HG03097 (cell line): ENCODE measurements around the gene GPR83.
"Not testable (repeated sequence)": the region's sequence is repeated elsewhere in the genome, so short reads cannot be mapped to it uniquely, and the experiment has no call there.

ENCODE experiments used
- ATAC-seq: cut with Tn5 transposase; IDR thresholded peaks from one replicate; pipeline ENCODE4 v1.9.1; 2021; ENCODE audit not compliant: unreplicated experiment, low FRiP score

Gene GPR83

DNA sequence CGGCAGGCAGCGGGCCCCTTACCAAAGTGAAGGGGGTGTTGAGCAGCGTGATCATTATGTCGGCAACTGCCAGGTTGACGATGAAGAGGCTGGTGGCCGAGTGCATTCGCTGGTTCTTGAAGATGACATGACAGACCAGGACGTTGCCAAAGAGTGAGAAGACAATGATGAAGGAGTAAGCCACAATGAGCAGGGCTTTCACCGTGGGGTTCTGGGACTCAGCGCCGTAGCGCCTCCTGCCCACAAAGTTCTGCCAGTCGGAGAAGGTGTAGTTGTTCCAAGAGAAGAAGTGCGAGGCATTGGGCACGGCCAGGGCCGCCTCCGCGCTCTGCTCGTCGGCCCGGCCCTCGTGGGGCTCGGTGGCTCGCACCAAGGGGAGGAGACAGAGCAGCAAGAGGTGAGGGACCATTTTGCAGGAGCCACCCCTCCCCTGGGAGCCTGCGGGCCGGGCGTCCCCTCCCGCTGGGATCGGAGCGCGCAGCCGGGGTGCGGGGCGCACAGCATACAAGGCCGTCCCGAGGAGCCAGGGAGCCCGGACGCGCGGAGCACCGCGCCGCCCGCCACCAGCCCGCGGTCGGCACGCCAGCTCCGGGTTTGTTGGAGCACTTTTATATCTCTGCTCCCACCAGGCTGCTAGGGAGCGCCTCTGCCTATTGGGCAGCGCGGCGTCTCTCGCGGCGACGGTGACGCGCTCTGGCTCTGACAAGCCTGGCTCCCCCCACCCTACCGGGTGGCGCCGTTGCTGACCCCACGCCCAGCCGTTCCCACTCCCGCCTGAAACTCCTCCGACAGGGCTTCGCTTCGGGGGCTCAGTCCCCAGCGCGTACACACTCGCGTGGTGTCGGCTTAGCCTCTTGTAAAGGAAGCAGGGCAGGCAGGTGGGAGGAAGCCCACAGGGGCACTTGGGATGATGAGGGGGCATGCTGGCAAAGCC is at the start of gene GPR83:
Gene GPR83, minus strand, starts transcription at position 581 of the 934 bp plus-strand sequence. Its CDS starts 172 bp downstream, at position 409.
- ATAC-seq, result no peak

DNA sequence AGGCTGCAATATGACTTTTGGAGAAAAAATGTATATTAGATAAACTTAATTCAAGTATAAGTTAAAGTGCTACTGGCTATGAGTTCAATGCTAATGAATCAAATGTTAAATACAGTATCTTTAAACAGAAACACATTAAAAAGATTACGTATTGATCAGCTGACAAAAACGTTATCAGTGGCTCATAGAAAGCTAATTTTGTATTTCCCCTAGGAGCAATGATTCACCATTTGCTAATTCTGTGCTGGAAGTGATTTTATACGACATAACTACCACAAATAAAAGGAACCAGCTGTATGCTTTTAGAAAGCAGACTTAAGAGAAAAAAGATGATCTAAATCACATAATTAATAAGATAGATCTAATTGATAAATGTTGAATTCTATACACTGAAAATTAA is 48.8 kb upstream of the GPR83 start:
- ATAC-seq, result no peak

DNA sequence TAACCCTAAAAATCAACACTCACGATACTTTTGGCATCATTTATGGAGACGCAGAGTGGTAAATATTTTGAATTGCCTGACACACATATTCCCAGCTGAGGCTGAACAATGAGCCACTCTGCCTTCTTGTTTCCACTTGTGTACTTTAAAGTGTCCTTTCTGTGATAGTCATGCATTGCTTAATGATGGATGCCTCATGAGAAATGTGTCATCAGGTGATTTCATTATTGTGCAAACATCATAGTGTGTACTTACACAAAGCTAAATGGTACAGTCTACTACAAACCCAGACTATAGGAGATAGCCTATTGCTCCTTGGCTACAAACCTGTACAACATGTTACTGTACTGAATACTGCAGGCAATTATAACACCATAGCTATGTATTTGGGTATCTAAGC is 48.2 kb upstream of the GPR83 start:
- ATAC-seq, result no peak

DNA sequence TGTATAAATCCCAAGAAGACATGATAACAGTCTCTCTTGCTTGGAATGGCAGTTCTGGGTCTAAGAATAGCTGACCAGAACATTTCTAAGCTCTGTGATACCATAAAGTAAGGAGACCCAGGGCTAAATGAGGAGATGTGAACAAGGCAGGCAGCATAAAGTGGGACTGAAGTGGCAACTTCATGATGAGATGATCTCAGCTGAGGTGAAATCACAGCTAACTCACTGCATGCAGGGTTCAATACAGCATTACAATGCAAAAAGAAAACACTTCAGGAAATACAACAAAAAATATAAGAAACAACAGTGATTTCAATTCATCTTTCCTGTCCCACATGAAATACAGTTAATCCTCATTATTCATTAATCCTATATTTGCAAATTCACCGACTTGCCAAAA is 47.8 kb upstream of the GPR83 start:
- no peak for ATAC-seq

DNA sequence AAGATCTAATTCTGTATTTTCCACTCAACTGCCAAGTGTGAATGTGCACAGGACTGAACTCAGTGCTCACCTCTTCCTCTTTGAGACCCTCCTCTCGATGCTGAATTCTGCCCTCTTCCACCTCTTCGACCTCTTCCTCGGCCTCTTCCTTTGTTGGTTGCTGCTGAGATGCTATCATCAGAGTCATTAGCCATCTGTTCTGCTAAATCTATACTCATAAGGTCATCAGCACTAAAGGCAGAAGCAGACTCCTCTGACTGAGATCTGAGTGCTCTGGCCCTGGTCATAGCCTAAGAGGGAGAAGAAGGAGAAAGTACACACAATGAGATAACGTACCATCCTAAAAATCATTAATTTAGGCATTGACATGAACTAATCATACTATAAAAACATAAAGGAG is 45.9 kb upstream of the GPR83 start:
- ATAC-seq, result no peak

DNA sequence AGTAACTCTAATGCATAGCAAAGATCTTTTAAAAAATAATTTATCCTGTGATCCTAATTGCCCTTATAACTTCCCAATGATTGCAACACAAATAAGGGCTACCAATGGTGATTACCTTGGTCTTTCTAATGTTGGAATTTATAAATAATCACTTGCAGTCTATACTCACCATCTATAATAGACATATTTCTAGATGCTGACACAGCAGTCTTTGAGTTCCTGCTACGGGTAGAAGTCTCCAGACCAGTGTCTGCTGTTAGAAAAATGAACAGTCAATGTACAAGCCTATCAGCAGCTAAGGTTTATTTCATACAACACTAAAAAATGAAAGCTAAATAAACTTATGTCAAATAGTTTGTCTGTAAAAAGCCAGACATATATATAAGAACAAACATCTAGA is 44.4 kb upstream of the GPR83 start:
- no peak for ATAC-seq

DNA sequence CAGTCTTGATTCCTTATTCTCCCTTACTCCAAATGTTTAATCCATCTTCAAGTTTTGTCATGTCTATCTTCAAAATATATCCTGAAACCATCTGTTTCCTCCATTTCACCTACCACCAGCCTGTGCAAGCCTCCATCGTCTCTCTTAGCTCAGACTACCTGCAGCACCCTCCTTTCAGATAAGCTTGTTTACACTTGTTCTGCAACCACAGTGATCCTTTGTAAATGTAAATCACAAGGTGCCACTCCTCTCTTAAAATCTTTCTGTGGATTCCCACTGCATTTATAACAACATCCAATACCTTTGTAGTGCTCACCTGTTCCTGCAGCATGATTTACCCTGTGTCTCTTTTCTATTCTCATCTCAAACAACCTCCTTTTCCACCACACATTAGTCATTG is 31.8 kb upstream of the GPR83 start:
- ATAC-seq, result no peak

DNA sequence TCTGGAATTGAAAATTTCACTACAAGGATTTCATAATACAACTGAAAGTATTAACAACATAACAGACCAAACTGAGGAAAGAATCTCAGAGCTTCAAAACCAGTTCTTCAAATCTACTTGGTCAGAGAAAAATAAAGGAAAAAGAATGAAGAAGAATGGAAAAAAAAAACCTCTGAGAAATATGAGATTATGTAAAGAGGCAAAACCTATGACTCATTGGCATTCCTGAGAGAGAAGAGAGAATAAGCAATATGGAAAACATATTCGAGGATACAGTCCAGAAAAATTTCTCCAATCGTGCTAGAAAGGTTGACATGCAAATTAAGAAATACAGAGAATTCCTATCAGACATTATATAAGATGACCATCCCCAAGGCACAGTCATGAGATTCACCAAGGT is 23.4 kb upstream of the GPR83 start:
- no peak for ATAC-seq

DNA sequence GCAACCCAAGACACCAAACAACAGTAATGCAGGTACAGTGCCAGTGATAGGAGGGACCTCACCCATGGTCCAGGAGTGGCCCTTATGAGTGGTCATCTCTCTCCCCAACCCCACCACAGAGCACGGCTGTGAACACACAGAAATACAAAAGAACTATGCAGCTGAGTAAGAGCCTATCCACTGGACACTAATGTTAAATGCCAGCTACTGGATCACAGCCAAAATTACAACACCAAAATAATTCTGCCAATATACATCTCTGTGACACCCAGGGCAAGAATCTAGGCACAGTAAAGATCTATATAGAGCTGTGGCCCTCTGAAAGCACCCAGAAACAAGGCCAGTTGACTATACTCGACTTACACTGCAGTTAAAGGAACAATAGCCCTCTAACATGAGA is 22.8 kb upstream of the GPR83 start:
- ATAC-seq, result no peak

DNA sequence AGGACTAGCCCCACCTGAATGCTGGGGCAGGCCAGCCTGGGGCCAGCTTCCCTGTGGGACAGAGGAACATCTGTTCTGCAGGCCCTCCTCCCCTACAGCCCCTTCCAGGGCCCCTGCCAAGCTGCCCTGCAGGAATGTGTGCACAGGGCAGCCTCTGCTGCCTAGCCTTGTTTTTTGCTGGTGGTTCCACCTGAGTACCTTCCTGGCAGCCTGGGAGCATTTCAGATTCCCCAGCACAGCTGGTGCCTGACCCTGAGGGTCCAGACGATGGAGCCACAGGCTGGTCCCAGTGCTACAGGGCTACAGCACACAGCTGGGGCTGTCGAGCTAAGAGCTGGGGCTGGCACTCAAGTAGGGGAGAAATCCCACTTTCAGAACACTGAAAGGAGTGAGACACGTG is 22.3 kb upstream of the GPR83 start:
- no peak for ATAC-seq

DNA sequence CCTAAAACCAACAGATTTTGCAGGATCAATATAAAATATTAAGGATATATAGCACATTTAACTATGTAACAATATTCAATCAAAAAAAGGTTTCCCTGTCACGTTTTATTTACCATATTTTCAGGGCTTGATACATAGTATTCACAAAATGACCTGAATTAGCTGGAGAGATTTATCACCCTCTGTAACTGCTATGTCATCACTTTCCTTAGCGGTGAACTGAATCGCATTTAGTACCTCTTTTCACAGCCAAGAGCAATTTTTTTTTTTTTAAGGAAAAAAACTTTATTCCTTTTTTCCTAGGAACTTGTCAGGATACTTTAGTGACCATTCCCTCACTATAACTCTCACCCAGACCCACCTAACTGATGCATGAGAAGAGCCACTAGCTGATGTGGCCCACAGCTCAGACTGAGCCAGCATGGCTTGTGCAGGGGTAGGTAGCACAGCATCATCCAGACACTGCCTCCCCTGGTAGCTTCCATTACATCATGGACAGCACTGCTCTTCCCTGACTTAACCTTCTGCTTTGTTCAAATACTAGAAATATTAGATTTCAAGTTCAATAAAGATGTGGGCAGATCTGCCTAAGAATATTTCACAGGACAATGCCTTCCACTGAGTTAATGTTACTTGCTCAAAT is 17.0 kb upstream of the GPR83 start:
- no peak for ATAC-seq

DNA sequence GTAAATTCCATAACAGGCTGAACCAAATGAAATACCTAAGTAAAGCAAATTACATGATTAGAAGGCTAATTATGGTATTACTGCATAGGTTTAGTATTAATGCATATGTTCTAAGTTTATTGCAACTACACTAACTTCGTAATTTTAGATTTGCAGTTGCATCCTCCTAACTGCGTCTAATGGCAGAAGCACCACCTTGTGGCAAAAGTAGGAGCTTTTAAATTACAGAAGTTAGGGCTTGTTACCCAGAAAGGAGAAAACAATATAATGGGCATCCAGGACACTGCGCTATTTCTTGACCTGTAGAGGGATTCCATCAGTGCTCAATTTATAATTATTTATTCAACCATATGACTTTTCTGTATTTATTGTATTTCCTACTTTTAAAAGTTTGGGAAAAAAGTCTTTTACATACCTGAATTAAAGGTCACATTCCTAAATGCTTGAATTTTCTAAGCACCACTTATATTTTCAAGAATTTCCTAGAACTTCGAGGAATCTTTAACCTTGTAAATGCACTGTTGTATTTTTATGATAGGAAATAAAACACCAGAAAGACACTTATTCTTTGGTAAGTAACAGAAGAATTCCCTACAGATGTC is 16.3 kb upstream of the GPR83 start:
- no peak for ATAC-seq

DNA sequence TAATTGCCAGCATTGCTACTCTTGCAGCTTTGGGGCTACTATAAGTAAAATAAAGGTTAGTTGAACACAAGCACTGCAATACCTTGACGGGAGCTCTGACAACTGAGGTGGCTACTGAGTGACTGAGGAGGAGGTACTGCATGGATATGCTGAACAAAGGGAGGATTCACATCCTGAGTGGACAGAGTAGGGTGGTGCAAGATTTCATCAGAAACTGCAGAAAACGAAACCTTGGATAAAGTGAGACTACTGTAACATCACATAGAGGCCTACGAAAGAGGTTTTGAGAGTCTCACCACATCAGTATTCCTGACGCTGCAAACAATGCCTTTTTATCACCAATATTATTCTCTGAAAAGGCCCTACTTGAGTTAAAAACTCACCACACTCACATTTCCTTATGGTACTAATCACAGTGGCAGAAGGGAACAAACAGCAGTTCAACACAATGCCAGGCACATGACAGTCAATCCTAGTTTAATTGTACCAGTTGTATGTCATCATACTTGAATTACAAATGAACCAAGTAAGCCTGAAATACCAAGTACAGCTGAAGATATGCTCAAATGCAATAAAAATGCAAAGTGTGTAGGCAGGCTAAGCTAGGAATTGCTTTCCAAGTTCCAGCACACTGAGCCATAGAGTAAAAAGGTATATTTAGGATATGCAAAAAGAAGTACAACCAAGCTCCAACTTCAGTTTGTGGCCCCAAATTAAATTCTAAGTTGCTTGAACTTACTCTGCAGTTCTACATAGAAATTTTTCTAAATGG is 4.0 kb upstream of the GPR83 start:
- no peak for ATAC-seq

DNA sequence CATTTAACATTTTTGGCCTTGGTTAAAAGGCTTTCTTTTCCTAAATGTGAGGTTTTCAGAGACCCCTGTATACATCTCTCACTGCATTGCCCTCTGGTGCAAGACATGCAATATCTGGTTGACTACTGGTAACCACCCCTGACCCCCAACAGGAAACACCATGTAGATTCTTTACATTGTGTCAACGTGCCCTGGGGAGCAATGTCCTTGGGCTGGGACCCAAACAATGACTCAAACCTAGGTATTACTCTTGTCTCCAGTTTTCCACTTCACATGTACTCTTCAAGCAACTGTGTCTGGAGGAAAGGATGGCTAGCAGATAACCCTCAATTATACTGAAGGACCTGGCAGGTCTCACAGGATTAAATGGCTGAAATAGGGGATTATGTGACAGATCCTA is 1.1 kb upstream of the GPR83 start:
- ATAC-seq, result no peak

DNA sequence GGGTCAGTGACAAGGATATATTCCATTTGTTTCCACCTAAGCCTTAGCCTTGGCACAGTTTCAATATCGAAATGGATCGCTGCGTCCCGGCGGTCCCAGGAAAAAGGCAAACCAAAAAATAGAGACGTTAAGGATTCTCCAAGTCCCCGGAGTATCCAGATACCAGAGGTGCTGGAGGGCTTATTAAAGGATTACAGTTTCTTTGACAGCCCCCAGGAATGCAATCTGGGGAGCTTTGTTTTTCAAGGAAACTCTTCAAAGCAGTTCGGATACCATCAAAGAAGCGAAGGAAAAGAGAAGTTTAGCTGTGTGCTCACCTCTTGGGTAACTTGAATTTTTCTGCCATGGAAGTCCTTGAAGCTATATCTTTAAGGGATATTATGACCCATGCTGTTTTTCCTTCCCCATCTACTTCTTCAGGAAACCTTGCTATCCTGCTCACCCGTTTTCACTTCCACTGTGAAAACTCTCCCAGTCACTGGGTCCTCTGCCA is 600 bp upstream of the GPR83 start:
- ATAC-seq, result no peak

DNA sequence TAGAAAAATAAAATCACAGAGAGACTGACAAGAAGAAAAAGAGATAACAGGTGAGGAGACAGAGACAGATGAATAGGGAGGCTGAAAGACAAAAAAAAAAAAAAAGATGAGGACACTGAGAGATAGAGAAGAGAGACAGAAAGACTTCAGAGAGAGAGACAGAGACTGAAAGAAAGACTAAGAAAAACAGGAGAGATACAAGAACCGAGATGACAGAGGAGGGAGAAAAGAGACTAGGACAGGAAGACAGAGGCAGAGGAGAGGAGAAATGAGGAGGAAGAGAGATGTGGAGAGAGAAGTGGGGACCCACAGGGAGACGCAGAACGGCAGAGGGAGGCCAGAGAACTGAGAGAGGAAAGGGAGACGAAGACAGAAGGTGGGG is 771 bp downstream of the GPR83 start:
- no peak for ATAC-seq

DNA sequence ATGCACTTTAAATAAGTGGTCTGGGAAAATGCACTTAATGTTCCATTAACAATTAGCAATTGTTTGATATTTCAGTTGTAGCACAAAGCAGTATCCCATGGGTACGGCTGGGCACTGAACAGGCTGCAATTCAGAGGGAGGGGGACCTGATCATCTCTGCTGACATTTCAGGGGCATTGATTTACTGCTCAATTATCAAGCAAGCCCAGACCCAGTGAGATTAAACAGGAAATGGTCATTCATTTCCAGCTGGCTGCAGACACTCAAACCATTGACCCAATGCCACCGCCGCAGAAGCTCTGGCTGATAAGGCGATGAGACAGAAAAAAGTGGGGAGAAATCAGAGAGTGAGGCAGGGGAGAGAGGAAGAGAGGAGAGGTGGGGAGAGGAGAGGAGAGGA is 1.2 kb downstream of the GPR83 start:
- no peak for ATAC-seq

DNA sequence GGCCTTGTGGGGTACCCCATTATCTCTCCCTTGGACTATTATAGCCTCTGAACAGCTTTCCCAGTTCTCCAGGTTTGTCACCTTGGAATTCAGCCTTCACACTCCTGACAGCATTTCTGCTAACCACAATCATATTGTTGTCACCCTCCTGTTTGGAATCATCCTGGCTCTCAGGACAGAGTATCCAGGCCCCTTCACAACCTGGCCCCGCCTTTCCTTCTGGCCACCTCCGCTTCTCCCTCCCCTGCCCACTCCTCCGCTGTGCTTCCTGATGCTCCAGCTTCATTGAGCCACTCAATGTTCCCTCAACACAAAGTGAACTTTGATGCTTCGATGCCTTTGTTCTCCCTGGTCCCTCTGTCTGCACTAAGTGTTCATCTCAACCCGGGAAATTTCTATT is 3.1 kb downstream of the GPR83 start:
- ATAC-seq, result no peak

DNA sequence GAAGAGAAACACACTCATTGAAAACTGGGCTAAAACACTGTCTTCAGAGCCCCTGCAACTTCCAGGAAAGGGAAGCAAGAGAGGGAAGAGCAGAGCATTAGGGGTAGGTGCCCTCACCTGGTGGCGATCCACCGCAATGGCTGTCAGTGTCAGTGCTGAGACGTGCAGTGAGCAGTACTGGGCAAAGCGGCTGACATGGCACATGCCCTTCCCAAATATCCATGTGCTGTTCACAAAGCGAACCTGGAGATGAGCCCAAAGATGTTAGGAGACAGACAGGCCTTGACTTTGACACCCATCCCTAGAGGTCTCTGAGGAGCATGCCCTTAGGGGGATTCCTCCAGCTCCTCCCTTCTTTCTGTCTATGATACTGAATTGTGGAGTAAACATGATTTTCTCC is 4.9 kb downstream of the GPR83 start:
- no peak for ATAC-seq

DNA sequence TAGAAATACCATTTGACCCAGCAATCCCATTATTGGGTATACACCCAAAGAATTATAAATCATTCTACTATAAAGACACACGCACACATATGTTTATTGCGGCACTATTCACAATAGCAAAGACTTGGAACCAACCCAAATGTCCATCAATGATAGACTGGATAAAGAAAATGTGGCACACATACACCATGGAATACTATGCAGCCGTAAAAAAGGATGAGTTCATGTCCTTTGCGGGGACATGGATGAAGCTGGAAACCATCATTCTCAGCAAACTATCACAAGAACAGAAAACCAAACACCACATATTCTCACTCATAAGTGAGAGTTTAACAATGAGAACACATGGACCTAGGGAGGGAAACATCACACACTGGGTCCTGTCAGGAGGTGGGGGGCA is 9.3 kb downstream of the GPR83 start:
- ATAC-seq, result not testable (repeated sequence)

DNA sequence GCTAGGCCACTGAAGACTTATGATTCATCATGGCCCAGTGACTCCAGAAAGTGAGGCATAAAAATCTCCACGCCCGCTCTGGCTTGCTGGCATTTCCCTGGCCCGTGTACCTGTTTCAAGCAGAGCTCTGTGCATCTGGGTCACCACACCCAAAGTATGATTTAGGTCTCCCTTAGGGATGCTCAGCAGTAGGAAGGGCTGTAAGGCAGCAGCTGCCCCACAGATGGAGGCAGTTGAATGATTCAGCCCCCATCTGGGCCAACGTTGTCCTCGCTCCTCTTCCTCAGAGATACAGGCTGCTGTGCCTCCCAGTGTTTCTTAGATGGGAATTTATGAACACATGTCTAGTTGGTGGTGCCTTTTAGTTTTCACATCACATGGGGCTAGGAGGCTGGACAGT is 21.6 kb downstream of the GPR83 start:
- ATAC-seq, result no peak
